HepG2 (cell line): ENCODE results near the gene OR2F2.

Experiments
- HCFC1 ChIP-seq: fragments of 150-350 bp; IDR thresholded peaks from 2 replicates; pipeline ENCODE4 v1.6.1; 2014; ENCODE audit warnings: low read depth, low read length
- HMG20B ChIP-seq: conservative IDR thresholded peaks from 2 replicates; pipeline ENCODE4 v1.6.1; 2016; ENCODE audit warnings: missing genetic modification reagents, missing compliant biosample characterization
- HOXA5 ChIP-seq: sonication (generic); formaldehyde crosslinking; IDR thresholded peaks from 2 replicates; pipeline ENCODE4 v1.4.0; 2020; ENCODE audit warnings: missing genetic modification reagents
- HOXA7 ChIP-seq: sonication (generic); formaldehyde crosslinking; IDR thresholded peaks from 2 replicates; pipeline ENCODE4 v1.8.1; 2022; ENCODE audit warnings: mild to moderate bottlenecking, missing genetic modification reagents, moderate library complexity
- POGZ ChIP-seq: sonication (generic); formaldehyde crosslinking; IDR thresholded peaks from 2 replicates; pipeline ENCODE4 v1.4.0; 2020; ENCODE audit warnings: mild to moderate bottlenecking, missing genetic modification reagents
- SMAD3 ChIP-seq: sonication (generic); formaldehyde crosslinking; IDR thresholded peaks from 2 replicates; pipeline ENCODE4 v1.4.0; 2020; ENCODE audit warnings: missing genetic modification reagents
- TCF7 ChIP-seq: sonication (generic); IDR thresholded peaks from 2 replicates; pipeline ENCODE4 v1.6.1; 2016; ENCODE audit warnings: antibody characterized with exemption, low read depth
- TP53 ChIP-seq: sonication (generic); formaldehyde crosslinking; conservative IDR thresholded peaks from 2 replicates; pipeline ENCODE4 v1.4.0; 2020; ENCODE audit warnings: missing genetic modification reagents

GRCh38 chr7:143934526-143935325, at the start of gene OR2F2:
- TF ChIP-seq POGZ (CRISPR knock-in tag) (no peak), TP53 (CRISPR knock-in tag) (no peak), SMAD3 (CRISPR knock-in tag) (no peak), HCFC1 (no peak), HOXA5 (CRISPR knock-in tag) (no peak), HMG20B (CRISPR knock-in tag) (no peak), TCF7 (no peak), HOXA7 (CRISPR knock-in tag) (no peak)
